Astrocyte of the spinal cord (primary cell): ENCODE results near the gene FBLN2.
"Not testable (repeated sequence)": the region's sequence is repeated elsewhere in the genome, so short reads cannot be mapped to it uniquely, and the experiment has no call there.

Experiments used
- DNase-seq: peaks from one replicate; pipeline ENCODE4 v3.0.0; 2011; ENCODE audit warnings: low read depth, low spot score
- H3K4me3 ChIP-seq: 2 replicates; pipeline ENCODE4 v1.5.1; 2011; ENCODE audit warnings: low read depth, mild to moderate bottlenecking, low read length, moderate library complexity
- CTCF ChIP-seq: IDR thresholded peaks from 2 replicates; pipeline ENCODE4 v1.5.1; 2012; ENCODE audit warnings: low read depth, mild to moderate bottlenecking, low read length, inconsistent platforms
- in situ Hi-C: cut with HindIII; loops from 2 replicates; pipeline ENCODE4 v1.10.0; 2017; ENCODE audit warnings: low sequenced_read_pairs

The FBLN2 gene

GRCh38 chr3:13559764-13560525, 11.0 kb downstream of the FBLN2 start:
- TF ChIP-seq CTCF, result no peak
- in situ Hi-C loops, result no loop called here
- no peak for DNase-seq

GRCh38 chr3:13561376-13561775, 12.5 kb downstream of the FBLN2 start:
- no peak for DNase-seq
- no peak for TF ChIP-seq CTCF
- H3K4me3 ChIP-seq, result no peak overlapping the region
- in situ Hi-C loops, result no loop called here

More at GRCh38 chr3:13559764-13560525, 11.0 kb downstream of the FBLN2 start:
- H3K4me3 ChIP-seq, result no peak overlapping the region

- in situ Hi-C loops, result no loop called here
- no peak for DNase-seq
- no peak for TF ChIP-seq CTCF
- H3K4me3 ChIP-seq, result no peak overlapping the region
Observed at GRCh38 chr3:13561967-13562366, 13.0 kb downstream of the FBLN2 start.

DNA sequence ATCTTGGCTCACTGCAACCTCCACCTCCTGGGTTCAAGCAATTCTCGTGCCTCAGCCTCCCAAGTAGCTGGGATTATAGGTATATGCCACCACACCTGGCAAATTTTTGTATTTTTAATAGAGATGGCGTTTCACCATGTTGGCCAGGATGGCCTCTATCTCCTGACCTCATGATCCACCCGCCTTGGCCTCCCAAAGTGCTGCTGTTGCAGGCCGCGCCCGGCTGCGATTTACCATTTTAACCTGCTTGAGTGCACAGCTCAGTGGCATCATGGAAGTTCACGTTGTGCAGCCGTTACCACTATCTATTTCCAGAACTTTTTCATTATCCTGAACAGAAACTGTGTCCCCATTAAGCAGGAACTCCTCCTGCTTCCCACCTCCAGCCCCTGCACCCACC, 13.5 kb downstream of the FBLN2 start:
- DNase-seq, H3K4me3 ChIP-seq, in situ Hi-C loops: not testable (repeated sequence)

- in situ Hi-C loops, result no loop called here
- DNase-seq, result no peak
- TF ChIP-seq CTCF, result no peak
- H3K4me3 ChIP-seq, result no peak overlapping the region
Observed at GRCh38 chr3:13563321-13563720, 14.4 kb downstream of the FBLN2 start.

GRCh38 chr3:13563911-13564310, 15.0 kb downstream of the FBLN2 start:
- in situ Hi-C loops, result no loop called here
- TF ChIP-seq CTCF, result no peak
- no peak for DNase-seq
- H3K4me3 ChIP-seq, result no peak overlapping the region

DNA sequence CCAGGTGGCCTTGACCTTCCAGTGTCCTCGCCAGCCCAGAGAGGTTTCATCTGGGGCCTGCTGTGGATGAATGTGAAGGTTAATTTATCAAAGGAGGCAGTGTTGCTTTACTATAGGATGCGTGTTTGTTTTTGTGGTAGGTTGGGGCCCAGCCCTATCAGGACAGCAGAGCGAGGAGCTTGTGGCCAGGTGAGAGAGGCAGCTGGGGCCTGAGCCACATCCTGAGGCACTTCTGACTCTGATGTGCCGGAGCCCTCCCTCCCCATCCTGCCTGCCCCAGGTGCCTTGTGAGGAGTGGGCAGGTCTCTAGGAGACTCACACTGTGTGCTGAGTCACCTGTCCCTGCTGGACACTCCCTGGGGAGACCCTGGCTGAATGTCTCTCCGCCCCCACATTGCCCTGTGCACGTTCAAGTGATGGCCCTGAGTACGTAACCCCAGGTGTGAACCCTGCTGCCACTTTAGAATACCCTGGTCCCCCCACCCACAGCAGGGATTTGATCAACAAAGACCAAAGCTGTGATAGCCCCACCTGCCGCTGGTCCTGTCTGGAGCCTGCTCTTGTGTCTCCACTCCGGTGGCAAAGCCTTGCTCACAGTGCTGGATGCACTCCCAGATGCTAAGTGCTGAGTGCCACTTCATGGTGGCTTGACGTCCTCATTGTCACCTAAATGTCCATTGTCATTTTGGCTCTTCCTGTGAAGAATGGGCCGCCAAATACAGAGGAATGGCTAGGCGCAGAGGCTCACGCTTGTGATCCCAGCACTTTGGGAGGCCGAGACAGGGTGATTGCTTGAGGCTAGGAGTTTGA, 16.0 kb downstream of the FBLN2 start:
- DNase-seq, result no peak
- in situ Hi-C loops, result no loop called here
- no peak for TF ChIP-seq CTCF
- no peak overlapping the region for H3K4me3 ChIP-seq
